H1 (cell line): ENCODE results near the gene GPR141. TPM values are rescaled to one million over a fixed set of nuclear protein-coding genes. Genes with fewer than 3 reads are reported as not detected.

ENCODE experiments used
- CEBPB ChIP-seq: IDR thresholded peaks from 2 replicates; pipeline ENCODE4 v1.6.1; 2012; ENCODE audit warnings: low read depth, low read length
- KDM1A ChIP-seq: fragments of 200-600, 300-600 bp; sonication (generic); IDR thresholded peaks from 2 replicates; pipeline ENCODE4 v1.7.1; 2016; ENCODE audit warnings: mild to moderate bottlenecking, low read length, borderline replicate concordance
- TAF1 ChIP-seq: IDR thresholded peaks from 2 replicates; pipeline ENCODE4 v1.6.1; 2011; ENCODE audit warnings: mild to moderate bottlenecking, low read depth, low read length
- polyA plus RNA-seq, 7 experiments: library from polyadenylated mRNA; depleted of rRNA in 3 of 7; stranded (reverse) in 5 of 7; unstranded in 2 of 7; fragments of >200 nt in 5 of 7; fragments of 200-250 nt in 2 of 7; gene quantifications; 1 replicate in 5 of 7; 2 replicates in 1 of 7; 4 replicates in 1 of 7; pipeline versions ENCODE4 v1.2.1 to v1.2.3, GENCODE V29; 2011 to 2013; ENCODE audit warnings: missing spikeins in 2 of 7, mixed read lengths in 2 of 7
- total RNA-seq: library from RNA; stranded (reverse); fragmentation: NEBNext Ultra II Directional; extraction: Animal tissue kit (Norgen Biotek cat#: 25700); gene quantifications from 2 replicates; pipeline ENCODE4 v1.2.1, GENCODE V29; 2021

GPR141 gene
- total and polyA plus RNA-seq, 2 of the 8 experiments (the other 6 are each of a cell fraction or from before 2014, with no cell fraction given): 0.45 to 1.0 TPM

DNA sequence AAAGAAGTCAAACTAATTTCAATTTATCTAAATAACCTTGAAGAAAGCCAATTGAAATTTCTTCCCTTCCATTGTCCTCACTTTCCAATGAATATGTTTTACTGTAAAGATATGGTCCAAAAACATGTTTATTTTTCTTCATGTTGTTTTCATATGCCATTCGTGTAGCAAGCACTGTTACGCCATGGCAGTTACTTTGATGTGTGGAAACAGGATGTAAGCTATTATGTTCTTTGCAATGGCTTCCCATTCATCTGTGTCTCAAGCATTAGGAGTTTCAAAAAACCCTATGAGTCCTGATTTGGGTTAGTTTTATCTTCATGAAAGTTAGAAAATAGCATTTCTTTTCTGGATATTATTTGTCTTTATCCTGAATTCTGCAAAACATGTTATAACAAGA is 31.0 kb downstream of the GPR141 start (continued):
- TF ChIP-seq KDM1A (no peak), CEBPB (no peak), TAF1 (no peak)
